Measurements from ENCODE around the gene GMPR2. TPM values are rescaled to one million over a fixed set of nuclear protein-coding genes. Genes with fewer than 3 reads are reported as not detected.
"Not testable (repeated sequence)": the region's sequence is repeated elsewhere in the genome, so short reads cannot be mapped to it uniquely, and the experiment has no call there.

Gene GMPR2
- total RNA-seq, 2 experiments from 2014 or later: 67.2 to 68.4 TPM

DNA sequence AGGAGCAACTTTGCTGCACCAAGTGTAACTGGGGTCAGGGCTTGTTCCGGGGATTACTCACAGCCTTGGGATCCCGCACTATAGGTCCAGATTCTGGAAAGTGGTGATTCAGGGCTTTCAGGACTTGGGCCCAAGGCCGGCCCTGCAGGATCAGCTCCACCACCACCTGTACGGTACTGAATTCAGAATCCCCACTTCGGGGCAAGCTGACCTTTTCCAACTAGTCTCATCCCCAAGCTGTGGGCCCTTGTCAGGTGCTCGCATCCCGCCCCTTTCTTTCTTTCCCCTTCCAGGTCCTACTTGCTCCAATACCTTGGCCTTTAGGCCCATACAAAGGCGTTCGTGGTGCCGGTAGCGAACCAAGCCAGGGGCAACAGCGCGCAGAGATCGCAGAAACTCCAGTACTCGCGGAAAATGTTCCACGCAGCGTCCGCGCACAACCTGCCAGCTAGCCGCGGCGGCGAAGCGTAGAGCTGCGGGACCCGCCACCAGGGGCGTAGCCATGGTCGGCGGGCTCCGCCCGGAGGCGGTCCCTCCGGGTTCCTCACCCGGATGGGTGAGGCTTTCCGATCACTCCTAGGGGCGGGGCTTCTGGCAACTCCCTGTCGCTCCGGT lies 9.2 kb downstream of the GMPR2 start:
- peak; percentile 95 for DNase-seq
- ATAC-seq: peak; percentile 85
- POLR2A ChIA-PET: interaction anchor here (0.6 to 3.2 kb wide), 34 partner anchors 9 to 189 kb away, joined by 3 to 73 read pairs (median 5); partner anchors contain the start of genes CBLN3, CHMP4A, CIDEB and DCAF11
- Mint-ChIP-seq H3K4me1 (ENCODE audit: low read depth) (peaks cover 54% of the 10 kb centered on the region), H3K27me3 (ENCODE audit: low read depth) (no peaks in the 10 kb centered on the region), H3K9me3 (ENCODE audit: insufficient read depth) (no peaks in the 10 kb centered on the region), H3K36me3 (ENCODE audit: low read depth) (peaks cover 45% of the 10 kb centered on the region), H3K27ac (peak overlapping the region; percentile 100), H3K4me3 (peak overlapping the region; percentile 94)
- CTCF ChIA-PET: interaction anchor here (0.7 to 21.9 kb wide), 39 partner anchors 9 to 1184 kb away, joined by 3 to 801 read pairs (median 7); partner anchors contain the start of genes CBLN3, CHMP4A, CIDEB and DCAF11

DNA sequence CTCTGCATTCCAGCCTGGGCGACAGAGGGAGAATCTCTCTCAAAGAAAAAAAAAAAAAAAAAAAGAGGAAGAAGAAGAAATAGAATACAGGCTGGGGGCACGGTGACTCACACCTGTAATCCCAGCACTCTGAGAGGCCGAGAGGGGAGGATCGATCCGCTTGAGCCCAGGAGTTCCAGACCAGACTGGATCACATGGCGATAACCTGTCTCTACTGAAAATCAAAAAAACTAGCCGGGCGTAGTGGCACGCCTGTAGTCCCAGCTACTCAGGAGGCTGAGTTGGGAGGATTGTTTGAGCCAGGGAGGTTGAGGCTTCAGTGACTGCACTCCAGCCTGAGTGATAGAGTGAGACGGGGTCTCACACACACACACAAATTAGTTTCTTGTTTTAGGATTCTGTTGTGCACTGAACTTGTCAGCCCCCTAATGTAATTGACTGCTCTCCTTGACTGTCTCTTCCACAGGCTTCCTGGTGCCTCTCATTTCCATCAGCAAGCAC lies 10.7 kb downstream of the GMPR2 start:
- H3K4me1 Mint-ChIP-seq (ENCODE audit: low read depth): peaks cover 59% of the 10 kb centered on the region
- H3K36me3 Mint-ChIP-seq (ENCODE audit: low read depth): peaks cover 35% of the 10 kb centered on the region
- H3K27ac Mint-ChIP-seq: peak overlapping the region; percentile 100
- peak; percentile 30 for DNase-seq
- ChIA-PET POLR2A (interaction anchor here (0.6 to 3.2 kb wide), 22 partner anchors 9 to 187 kb away, joined by 3 to 73 read pairs (median 10); partner anchors contain the start of genes CBLN3, CHMP4A, CIDEB and DHRS1), CTCF (interaction anchor here (0.6 to 21.9 kb wide), 27 partner anchors 9 to 452 kb away, joined by 3 to 801 read pairs (median 13); partner anchors contain the start of genes CBLN3, CHMP4A, CIDEB and DHRS1)
- peak overlapping the region; percentile 94 for H3K4me3 Mint-ChIP-seq
- H3K9me3 Mint-ChIP-seq (ENCODE audit: insufficient read depth): no peaks in the 10 kb centered on the region
- no peak for ATAC-seq
- H3K27me3 Mint-ChIP-seq (ENCODE audit: low read depth): no peaks in the 10 kb centered on the region

DNA sequence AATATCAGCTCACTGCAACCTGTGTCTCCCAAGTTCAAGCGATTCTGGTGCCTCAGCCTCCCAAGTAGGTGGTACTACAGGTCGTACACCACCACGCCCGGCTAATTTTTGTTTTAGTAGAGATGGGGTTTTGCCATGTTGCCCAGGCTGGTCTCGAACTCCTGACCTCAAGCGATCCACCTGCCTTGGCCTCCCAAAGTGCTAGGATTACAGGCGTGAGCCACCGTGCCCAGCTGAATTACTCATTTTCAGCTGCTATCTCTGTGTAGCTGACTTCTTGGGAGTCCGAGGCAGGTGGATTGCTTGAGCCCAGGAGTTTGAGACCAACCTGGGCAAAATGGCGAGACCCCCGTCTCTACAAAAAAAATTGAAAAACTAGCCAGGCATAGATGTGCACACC lies 12.6 kb downstream of the GMPR2 start:
- H3K9me3 Mint-ChIP-seq (ENCODE audit: insufficient read depth); H3K4me3 Mint-ChIP-seq; ATAC-seq; DNase-seq; H3K27me3 Mint-ChIP-seq (ENCODE audit: low read depth): not testable (repeated sequence)
- H3K36me3 Mint-ChIP-seq (ENCODE audit: low read depth): peaks cover 20% of the 10 kb centered on the region
- POLR2A ChIA-PET: interaction anchor here (1.1 to 5.6 kb wide), 4 partner anchors 25 to 186 kb away, joined by 3 to 48 read pairs (median 10); partner anchors contain the start of genes DHRS1, KHNYN, NOP9 and RABGGTA
- peaks cover 60% of the 10 kb centered on the region for H3K4me1 Mint-ChIP-seq (ENCODE audit: low read depth)
- H3K27ac Mint-ChIP-seq: peak overlapping the region; percentile 22
- CTCF ChIA-PET: interaction anchor here (1.1 to 21.9 kb wide), 6 partner anchors 26 to 186 kb away, joined by 3 to 801 read pairs (median 15); partner anchors contain the start of genes CIDEB, DHRS1, LTB4R and LTB4R2

DNA sequence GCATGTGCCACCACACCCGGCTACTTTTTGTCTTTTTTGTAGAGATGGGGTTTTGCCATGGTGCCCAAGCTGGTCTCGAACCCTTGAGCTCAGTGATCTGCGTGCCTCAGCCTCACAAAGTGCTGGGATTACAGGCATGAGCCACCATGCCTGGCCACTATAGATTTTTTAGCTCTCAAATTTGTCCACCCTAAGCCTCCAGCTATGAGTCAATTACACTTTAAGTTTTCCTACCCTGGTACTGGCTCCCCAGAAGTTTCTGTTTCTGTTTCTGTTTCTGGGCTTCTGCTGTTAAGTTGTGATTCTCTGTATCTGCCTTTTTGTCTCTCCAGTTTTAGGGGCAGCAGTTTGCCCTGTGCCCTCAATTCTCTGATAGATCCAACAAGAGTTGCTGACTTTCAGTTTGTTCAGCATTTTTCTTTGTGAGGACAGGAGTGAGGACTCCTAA lies 14.1 kb downstream of the GMPR2 start:
- H3K27ac Mint-ChIP-seq: peak overlapping the region; percentile 95
- POLR2A ChIA-PET: interaction anchor here (0.6 to 5.6 kb wide), 21 partner anchors 10 to 1563 kb away, joined by 3 to 48 read pairs (median 4); partner anchors contain the start of genes CHMP4A, DHRS1, IRF9 and KHNYN

DNA sequence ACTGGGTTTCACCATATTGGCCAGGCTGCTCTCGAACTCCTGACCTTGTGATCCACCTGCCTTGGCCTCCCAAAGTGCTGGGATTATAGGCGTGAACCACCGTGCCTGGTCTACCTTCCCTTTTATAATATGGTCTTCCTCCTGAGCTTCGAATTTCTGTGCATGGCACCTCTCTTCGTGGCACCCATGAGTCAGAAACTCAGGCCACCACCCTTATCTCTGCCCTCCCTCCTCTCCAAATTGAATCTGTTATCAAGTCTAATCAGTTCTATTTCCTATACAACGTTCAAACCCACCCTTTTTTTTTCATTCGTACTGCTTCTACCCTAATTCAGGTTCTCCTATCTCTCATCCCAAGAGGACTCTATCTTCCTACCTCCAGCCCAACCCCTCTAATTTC lies 14.7 kb downstream of the GMPR2 start:
- POLR2A ChIA-PET: interaction anchor here (0.6 to 5.6 kb wide), 15 partner anchors 15 to 183 kb away, joined by 3 to 48 read pairs (median 4); partner anchors contain the start of genes CHMP4A, DHRS1, IRF9 and KHNYN
- Mint-ChIP-seq H3K36me3 (ENCODE audit: low read depth) (peaks cover 8% of the 10 kb centered on the region), H3K9me3 (ENCODE audit: insufficient read depth) (no peaks in the 10 kb centered on the region), H3K4me3 (no peak overlapping the region), H3K4me1 (ENCODE audit: low read depth) (peaks cover 64% of the 10 kb centered on the region), H3K27me3 (ENCODE audit: low read depth) (no peaks in the 10 kb centered on the region), H3K27ac (peak overlapping the region; percentile 81)
- ATAC-seq (no peak), DNase-seq (no peak)
- CTCF ChIA-PET: interaction anchor here (0.6 to 21.9 kb wide), 16 partner anchors 9 to 184 kb away, joined by 3 to 801 read pairs (median 4); partner anchors contain the start of genes CIDEB, DHRS1, IRF9 and LTB4R

More for the DNA sequence above, 14.1 kb downstream of the GMPR2 start:
- ATAC-seq (peak; percentile 10), DNase-seq (peak; percentile 62)
- Mint-ChIP-seq H3K9me3 (ENCODE audit: insufficient read depth) (no peaks in the 10 kb centered on the region), H3K36me3 (ENCODE audit: low read depth) (peaks cover 11% of the 10 kb centered on the region), H3K4me3 (peak overlapping the region; percentile 67), H3K4me1 (ENCODE audit: low read depth) (peaks cover 64% of the 10 kb centered on the region), H3K27me3 (ENCODE audit: low read depth) (no peaks in the 10 kb centered on the region)
- CTCF ChIA-PET: interaction anchor here (0.6 to 21.9 kb wide), 18 partner anchors 9 to 185 kb away, joined by 3 to 801 read pairs (median 4); partner anchors contain the start of genes CIDEB, DHRS1, IRF9 and LTB4R

DNA sequence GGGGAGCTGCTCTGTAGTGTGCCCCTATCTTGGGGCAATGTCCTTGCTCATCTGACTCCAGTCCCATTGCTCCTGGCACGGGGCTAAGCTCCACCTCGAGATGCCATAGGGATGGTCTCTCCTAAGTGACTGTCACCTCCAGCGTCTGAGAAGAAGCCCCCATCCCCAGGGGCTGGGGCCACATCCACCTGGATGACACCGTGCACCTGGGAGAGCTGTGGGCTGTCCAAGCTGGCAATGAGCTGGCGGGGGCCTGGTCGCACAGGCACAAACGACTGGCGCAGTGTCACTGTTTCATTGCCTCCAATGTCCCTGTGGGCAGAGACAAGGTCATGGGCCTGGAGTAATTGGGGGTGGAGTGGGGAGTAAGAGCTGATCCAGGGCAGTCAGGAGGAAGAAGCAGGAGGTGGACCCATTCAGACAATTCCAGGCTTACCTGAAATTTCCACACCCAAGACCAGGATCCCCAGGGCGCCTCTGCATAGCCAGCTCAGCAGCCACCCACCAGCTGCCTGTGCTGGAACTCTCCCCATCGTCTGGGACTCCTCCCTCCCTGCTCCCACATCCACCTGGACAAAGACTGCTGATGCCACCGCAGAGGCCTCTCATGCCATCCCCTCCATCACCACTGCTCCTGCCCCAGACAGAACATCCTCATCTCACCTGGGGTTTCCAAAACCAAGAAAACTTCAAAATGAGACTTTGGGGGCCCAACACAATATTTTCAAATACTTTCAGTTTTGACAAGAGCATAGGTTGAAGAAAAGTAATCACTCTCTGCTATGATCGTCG lies 16.7 kb downstream of the GMPR2 start:
- H3K4me1 Mint-ChIP-seq (ENCODE audit: low read depth): peaks cover 55% of the 10 kb centered on the region
- ATAC-seq: no peak
- H3K27ac Mint-ChIP-seq: peak overlapping the region; percentile 84
- no peaks in the 10 kb centered on the region for H3K9me3 Mint-ChIP-seq (ENCODE audit: insufficient read depth)
- peaks cover 11% of the 10 kb centered on the region for H3K36me3 Mint-ChIP-seq (ENCODE audit: low read depth)
- H3K27me3 Mint-ChIP-seq (ENCODE audit: low read depth): no peaks in the 10 kb centered on the region
- DNase-seq: no peak
- ChIA-PET CTCF (interaction anchor here (1.1 to 21.9 kb wide), 4 partner anchors 22 to 181 kb away, joined by 3 to 801 read pairs (median 48); partner anchors contain the start of genes CIDEB, DHRS1, LTB4R and LTB4R2), POLR2A (interaction anchor here (5.6 kb wide), 1 partner anchor 21 kb away, joined by 48 read pairs; the partner anchor contains the start of gene RABGGTA)
- peak overlapping the region; percentile 27 for H3K4me3 Mint-ChIP-seq

DNA sequence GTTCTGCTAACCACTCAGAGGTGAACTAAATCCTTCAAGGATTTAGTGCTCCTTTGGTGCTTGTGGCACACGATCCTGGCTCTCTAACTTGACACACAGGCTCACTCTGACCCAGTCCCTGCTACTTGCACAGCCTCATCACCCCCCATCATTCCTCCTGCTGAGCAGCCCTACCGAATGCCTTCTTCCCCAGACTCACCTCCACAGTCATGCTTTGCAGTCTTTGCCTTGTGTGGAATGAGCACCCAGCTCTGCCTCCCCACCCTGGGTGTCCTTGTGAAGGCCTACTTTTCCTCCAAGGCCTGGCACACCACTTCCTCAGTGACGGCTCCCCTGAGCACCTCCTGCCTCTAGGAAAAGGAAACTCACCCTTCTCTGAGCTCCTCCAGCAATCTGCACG lies 17.6 kb downstream of the GMPR2 start:
- H3K27me3 Mint-ChIP-seq (ENCODE audit: low read depth): no peaks in the 10 kb centered on the region
- H3K4me3 Mint-ChIP-seq: peak overlapping the region; percentile 27
- H3K4me1 Mint-ChIP-seq (ENCODE audit: low read depth): peaks cover 50% of the 10 kb centered on the region
- H3K9me3 Mint-ChIP-seq (ENCODE audit: insufficient read depth): no peaks in the 10 kb centered on the region
- POLR2A ChIA-PET: interaction anchor here (0.6 to 5.0 kb wide), 3 partner anchors 7 to 49 kb away, joined by 3 to 20 read pairs (median 4); partner anchors contain the start of genes DHRS1, NOP9 and TINF2
- DNase-seq: no peak
- no peak for ATAC-seq
- H3K36me3 Mint-ChIP-seq (ENCODE audit: low read depth): peaks cover 14% of the 10 kb centered on the region
- peak overlapping the region; percentile 84 for H3K27ac Mint-ChIP-seq
- CTCF ChIA-PET: interaction anchor here (1.3 to 21.9 kb wide), 7 partner anchors 8 to 193 kb away, joined by 3 to 801 read pairs (median 6); partner anchors contain the start of genes CIDEB, DHRS1, LTB4R and LTB4R2

GRCh38 chr14:24251880-24252288 lies 19.2 kb downstream of the GMPR2 start:
- no peaks in the 10 kb centered on the region for H3K27me3 Mint-ChIP-seq (ENCODE audit: low read depth)
- ChIA-PET POLR2A (interaction anchor here (1.4 to 5.0 kb wide), 3 partner anchors 9 to 48 kb away, joined by 4 to 20 read pairs (median 7); partner anchors contain the start of genes DHRS1, NOP9, RABGGTA and TINF2), CTCF (interaction anchor here (0.7 to 21.9 kb wide), 7 partner anchors 10 to 180 kb away, joined by 3 to 801 read pairs (median 6); partner anchors contain the start of genes CIDEB, DHRS1, LTB4R and LTB4R2)
- H3K4me3 Mint-ChIP-seq: no peak overlapping the region
- H3K36me3 Mint-ChIP-seq (ENCODE audit: low read depth): peaks cover 15% of the 10 kb centered on the region
- peaks cover 46% of the 10 kb centered on the region for H3K4me1 Mint-ChIP-seq (ENCODE audit: low read depth)
- DNase-seq (no peak), ATAC-seq (no peak)
- no peaks in the 10 kb centered on the region for H3K9me3 Mint-ChIP-seq (ENCODE audit: insufficient read depth)
- no peak overlapping the region for H3K27ac Mint-ChIP-seq

- ATAC-seq: no peak
- Mint-ChIP-seq H3K4me3 (no peak overlapping the region), H3K27me3 (ENCODE audit: low read depth) (no peaks in the 10 kb centered on the region), H3K4me1 (ENCODE audit: low read depth) (peaks cover 42% of the 10 kb centered on the region), H3K9me3 (ENCODE audit: insufficient read depth) (no peaks in the 10 kb centered on the region), H3K27ac (no peak overlapping the region), H3K36me3 (ENCODE audit: low read depth) (peaks cover 13% of the 10 kb centered on the region)
- DNase-seq: no peak
- CTCF ChIA-PET: interaction anchor here (0.9 to 21.9 kb wide), 5 partner anchors 10 to 179 kb away, joined by 3 to 801 read pairs (median 28); partner anchors contain the start of genes CIDEB, DHRS1, LTB4R and LTB4R2
- POLR2A ChIA-PET: interaction anchor here (0.6 to 5.0 kb wide), 3 partner anchors 10 to 19 kb away, joined by 3 to 20 read pairs (median 7); partner anchors contain the start of genes RABGGTA and TINF2
These were observed 19.8 kb downstream of the GMPR2 start for GRCh38 chr14:24252289-24253124.

- Mint-ChIP-seq H3K4me3 (no peak overlapping the region), H3K36me3 (ENCODE audit: low read depth) (peaks cover 10% of the 10 kb centered on the region), H3K9me3 (ENCODE audit: insufficient read depth) (no peaks in the 10 kb centered on the region), H3K27me3 (ENCODE audit: low read depth) (no peaks in the 10 kb centered on the region), H3K27ac (peak overlapping the region; percentile 36), H3K4me1 (ENCODE audit: low read depth) (peaks cover 28% of the 10 kb centered on the region)
- DNase-seq (no peak), ATAC-seq (no peak)
- CTCF ChIA-PET: interaction anchor here (3.9 to 21.9 kb wide), 2 partner anchors 12 to 48 kb away, joined by 28 to 801 read pairs; partner anchors contain the start of genes CIDEB, DHRS1, LTB4R and LTB4R2
- POLR2A ChIA-PET: interaction anchor here (2.4 to 5.0 kb wide), 2 partner anchors 11 to 17 kb away, joined by 7 to 20 read pairs; partner anchors contain the start of genes RABGGTA and TINF2
These were observed 21.2 kb downstream of the GMPR2 start for GRCh38 chr14:24253936-24254335.
